GDM1 (cell line): ENCODE results near the gene CDC6.

Experiments used
- DNase-seq: peaks from one replicate; lab custom pipeline; 2025; lab: John Stamatoyannopoulos, UW

Gene CDC6

DNA sequence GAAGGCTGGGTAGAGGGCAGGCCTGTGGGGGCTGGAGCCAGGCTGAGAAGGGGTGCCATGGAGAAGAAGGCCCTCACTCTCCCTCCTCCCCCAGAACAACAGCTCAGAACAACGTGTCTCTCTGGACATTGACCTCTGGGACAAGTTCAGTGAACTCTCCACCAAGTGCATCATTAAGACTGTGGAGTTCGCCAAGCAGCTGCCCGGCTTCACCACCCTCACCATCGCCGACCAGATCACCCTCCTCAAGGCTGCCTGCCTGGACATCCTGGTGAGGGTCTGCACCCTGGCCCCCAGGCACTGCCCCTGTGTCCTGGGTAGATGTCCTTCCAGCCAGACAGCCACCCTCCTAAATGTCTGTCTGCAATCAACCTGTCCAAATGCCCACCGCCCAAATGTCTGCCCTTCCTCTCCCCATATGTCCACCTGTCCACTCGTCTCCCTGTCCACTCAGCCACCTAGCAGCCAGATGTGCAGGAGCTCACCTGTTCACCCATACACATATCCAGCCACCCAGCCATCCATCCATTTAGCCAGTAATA is 64.6 kb downstream of the CDC6 start:
- DNase-seq: no peak

DNA sequence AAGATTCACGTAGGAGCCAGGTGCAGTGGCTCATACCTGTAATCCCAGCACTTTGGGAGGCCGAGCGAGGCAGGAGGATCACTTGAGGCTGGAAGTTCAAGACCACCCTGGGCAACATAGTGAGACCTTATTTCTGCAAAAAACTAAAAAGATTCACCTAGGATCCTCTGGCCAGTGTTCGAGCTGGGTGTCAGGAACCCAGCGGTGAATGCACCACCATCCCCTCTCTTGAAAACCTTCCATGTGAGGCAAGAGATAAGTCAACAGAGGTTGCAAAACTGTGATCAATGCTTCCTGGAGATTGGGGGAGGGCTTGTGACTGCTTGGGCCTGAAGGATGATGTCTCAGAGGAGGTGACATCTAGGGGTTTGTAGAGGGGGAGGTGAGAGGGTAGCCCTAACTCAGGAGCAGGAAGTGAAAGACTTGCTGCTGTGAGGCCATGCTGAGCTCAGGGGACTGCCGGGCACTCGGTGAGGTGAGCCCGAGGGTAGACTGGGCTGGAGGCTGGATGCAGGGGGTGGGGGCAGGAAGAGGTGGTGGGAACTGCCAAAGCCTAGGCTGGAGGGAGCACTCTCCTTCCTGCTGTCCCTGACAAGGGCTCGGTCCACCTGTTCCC is 65.2 kb downstream of the CDC6 start:
- no peak for DNase-seq
